Activated CD4-positive, alpha-beta T cell treated with anti-CD3 and anti-CD28 coated beads for 36 hours (primary cell): ENCODE results near the gene CLSTN3. TPM values are rescaled to one million over a fixed set of nuclear protein-coding genes. Genes with fewer than 3 reads are reported as not detected.

Experiments
- total RNA-seq, 2 experiments: library from RNA; stranded (reverse); gene quantifications; one replicate each; pipeline ENCODE4 v1.2.3, GENCODE V29; 2021

CLSTN3 gene
- total RNA-seq, 2 experiments from 2014 or later: 28.2 to 37.9 TPM

Other genes with a start within 250 kb of the CLSTN3 start
- gene LRRC23, start 225.5 kb upstream of the CLSTN3 start, total RNA-seq: 1 to 10 TPM; 6.4 to 7.0 TPM
- gene ENO2, start 215.8 kb upstream of the CLSTN3 start, total RNA-seq: 100 to 1,000 TPM; 301 to 317 TPM
- 10 to 100 TPM; 32.2 to 32.4 TPM for gene ATN1, start 202.4 kb upstream of the CLSTN3 start, total RNA-seq
- gene RNU7-1, start 186.6 kb upstream of the CLSTN3 start, total RNA-seq: not detected
- gene C12orf57, start 186.3 kb upstream of the CLSTN3 start, total RNA-seq: 100 to 1,000 TPM; 189 to 208 TPM
- gene PTPN6, start 179.0 kb upstream of the CLSTN3 start, total RNA-seq: 100 to 1,000 TPM; 335 to 483 TPM
- gene PHB2, start 159.7 kb upstream of the CLSTN3 start, total RNA-seq: 100 to 1,000 TPM; 398 to 502 TPM
- 100 to 1,000 TPM in 1 of 2 experiments, 10 to 100 TPM in 1; 85.0 to 106 TPM for gene EMG1, start 159.5 kb upstream of the CLSTN3 start, total RNA-seq
- gene LPCAT3, start 111.9 kb upstream of the CLSTN3 start, total RNA-seq: 10 to 100 TPM; 20.8 to 28.0 TPM
- 1 to 10 TPM; 2.4 to 2.8 TPM for gene C1S, start 69.7 kb upstream of the CLSTN3 start, total RNA-seq
- gene C1R, start 37.9 kb upstream of the CLSTN3 start, total RNA-seq: 1 to 10 TPM; 1.4 to 2.2 TPM
- gene C1RL, start 21.2 kb upstream of the CLSTN3 start, total RNA-seq: 10 to 100 TPM; 17.3 to 18.9 TPM
- not detected for gene RBP5, start 1.5 kb upstream of the CLSTN3 start, total RNA-seq
- gene PEX5, start 59.3 kb downstream of the CLSTN3 start, total RNA-seq: 10 to 100 TPM; 25.4 to 38.8 TPM
- gene ACSM4, start 173.7 kb downstream of the CLSTN3 start, total RNA-seq: not detected